Right lobe of liver (tissue), 4 donors: ENCODE results near the gene LINC01488.

Experiments used
- POLR2A ChIP-seq: fragments of 450-650 bp; IDR thresholded peaks from one replicate; pipeline ENCODE4 v1.6.1; 2017; ENCODE audit warnings: antibody characterized with exemption, mild to moderate bottlenecking
- TF ChIP-seq, protein P1 (sequence below), 4 donors: fragments of 200-600 bp in 3 of 4; fragments of 450-650 bp in 1 of 4; IDR thresholded peaks; one replicate each; pipeline versions ENCODE4 v1.5.1 to v1.8.0; 2016 to 2022; ENCODE audit warnings: antibody characterized with exemption in 4 of 4, mild to moderate bottlenecking in 2 of 4
- donor health status: DM: no; HTN: no; CAD: no.
- donor health status: DM: no; HTN: no; CAD: no.
- donor health status: DM: no; HTN: yes; CAD: no.

DNA sequence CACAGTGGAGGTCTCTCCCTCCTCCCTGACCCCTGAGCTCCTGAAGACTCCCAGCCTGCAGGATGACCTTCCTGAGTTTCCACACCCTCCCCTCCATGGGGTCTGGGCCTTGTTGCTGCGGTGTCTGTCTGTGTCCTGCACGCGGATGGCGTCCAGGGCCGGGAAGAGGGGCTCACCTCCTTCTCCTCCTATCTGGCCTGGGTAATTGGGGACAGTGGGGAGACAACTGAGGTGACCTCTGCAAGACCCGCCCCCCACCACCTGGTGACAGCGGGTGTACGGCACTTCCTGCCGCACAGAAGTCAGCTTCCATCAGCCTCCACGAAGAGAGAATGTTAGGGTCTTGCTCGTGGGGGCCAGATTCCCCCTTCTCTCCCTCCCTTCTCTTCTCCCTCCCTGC lies 31.7 kb downstream of the LINC01488 start:
- TF ChIP-seq, protein P1, sequence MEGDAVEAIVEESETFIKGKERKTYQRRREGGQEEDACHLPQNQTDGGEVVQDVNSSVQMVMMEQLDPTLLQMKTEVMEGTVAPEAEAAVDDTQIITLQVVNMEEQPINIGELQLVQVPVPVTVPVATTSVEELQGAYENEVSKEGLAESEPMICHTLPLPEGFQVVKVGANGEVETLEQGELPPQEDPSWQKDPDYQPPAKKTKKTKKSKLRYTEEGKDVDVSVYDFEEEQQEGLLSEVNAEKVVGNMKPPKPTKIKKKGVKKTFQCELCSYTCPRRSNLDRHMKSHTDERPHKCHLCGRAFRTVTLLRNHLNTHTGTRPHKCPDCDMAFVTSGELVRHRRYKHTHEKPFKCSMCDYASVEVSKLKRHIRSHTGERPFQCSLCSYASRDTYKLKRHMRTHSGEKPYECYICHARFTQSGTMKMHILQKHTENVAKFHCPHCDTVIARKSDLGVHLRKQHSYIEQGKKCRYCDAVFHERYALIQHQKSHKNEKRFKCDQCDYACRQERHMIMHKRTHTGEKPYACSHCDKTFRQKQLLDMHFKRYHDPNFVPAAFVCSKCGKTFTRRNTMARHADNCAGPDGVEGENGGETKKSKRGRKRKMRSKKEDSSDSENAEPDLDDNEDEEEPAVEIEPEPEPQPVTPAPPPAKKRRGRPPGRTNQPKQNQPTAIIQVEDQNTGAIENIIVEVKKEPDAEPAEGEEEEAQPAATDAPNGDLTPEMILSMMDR (IDR thresholded peaks at IDR 0.05) = no peak
- no peak for TF ChIP-seq POLR2A
